Suppressor macrophage treated with lipopolysaccharide for 1 hour (primary cell): Measurements from ENCODE around the gene PLD3.
"Not testable (repeated sequence)": the region's sequence is repeated elsewhere in the genome, so short reads cannot be mapped to it uniquely, and the experiment has no call there.

Source experiments
- DNase-seq, 3 donors: peaks; one replicate each; pipeline ENCODE4 v3.0.0-alpha.2; 2020 to 2022

Gene PLD3

DNA sequence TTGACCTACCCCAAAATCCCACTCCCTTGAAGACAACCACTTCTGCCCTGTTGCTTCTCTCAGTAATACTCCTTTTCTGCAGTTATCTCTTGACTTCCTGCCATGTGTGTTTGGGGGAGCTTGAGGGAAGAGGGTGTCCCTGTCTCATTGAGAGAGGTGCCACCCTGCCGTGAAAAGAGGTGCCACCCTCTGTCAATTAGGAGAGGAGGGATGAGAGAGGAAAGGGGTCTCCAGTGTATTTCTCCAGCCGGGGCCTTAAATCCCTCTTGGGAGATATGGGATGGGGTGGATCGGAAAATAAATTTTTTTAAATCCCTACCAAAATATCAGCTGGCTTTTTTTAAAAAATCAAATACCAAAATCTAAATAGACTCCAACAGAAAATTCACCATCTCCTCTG is 16.5 kb downstream of the PLD3 start:
- DNase-seq: no peak

DNA sequence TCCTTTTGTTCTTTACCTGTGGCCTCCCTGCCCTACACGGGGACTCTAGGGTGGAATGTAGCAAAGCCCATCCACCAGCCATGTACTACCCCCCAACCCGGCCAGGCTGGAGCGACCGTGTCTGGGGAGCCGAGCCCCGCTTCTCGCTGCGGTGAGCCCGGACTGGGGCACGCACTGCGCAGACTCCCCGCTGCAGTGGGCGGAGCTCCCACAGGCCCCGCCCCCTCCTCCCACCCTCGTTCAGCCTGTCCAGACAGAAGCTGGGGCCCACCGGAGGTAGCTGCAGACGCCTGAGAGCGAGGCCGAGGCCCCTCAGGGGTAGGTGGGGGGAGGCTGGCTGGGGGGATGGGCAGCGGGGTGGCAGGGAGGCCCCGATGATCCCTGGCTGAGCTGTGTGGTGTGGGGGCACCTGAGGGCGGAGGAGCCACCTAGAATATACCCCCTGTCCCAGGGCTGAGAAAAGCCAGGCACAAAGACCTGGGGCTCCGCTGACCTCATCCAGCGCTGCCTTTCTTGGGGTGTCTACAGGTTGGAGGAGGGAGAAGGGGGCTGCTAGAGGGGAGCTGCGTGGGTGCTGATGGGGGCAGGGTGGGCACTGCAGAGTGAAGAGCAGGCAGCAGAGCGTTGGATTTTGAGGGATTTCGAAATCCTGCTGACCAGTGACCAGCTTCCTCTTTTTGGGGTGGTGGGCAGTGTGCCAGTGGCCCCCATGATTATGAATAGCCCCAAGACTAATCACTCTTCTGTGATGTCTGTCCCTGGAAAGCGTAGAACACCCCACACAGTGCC is 17.3 kb downstream of the PLD3 start:
- peak; percentile 92 to 94 (median 93) for DNase-seq

DNA sequence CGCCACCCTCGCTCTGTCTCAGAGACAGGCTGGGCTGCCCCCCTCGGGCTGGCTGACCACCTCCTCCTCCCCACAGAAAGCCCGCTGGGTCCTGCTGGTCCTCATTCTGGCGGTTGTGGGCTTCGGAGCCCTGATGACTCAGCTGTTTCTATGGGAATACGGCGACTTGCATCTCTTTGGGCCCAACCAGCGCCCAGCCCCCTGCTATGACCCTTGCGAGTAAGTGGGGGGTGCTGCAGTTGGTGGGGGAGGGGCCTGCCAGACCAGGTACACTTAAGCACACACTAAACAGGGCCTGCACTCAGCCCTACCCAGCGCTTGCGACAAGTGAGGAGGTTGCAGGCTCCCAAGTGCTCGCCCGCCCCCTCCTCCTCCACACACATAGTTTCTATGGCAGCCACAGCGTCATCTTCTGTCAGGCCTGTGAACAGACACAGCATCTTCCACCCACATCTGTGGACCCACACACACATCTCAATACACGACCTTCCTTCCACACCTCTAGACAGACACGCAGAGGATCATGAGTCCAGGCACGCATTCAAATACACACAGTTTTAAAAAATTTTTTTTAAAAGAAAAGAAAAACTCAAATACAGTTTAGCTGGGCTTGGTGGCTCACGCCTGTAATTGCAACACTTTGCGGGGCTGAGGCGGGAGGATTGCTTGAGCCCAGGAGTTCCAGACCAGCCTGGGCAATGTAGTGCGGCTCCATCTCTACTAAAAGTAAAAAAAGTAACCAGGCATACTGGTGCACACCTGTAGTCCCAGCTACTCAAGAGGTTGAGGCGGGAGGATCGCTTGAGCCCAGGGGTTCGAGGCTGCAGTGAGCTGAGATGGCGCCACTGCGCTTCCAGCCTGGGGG is 18.4 kb downstream of the PLD3 start:
- DNase-seq: peak; percentile 60 to 62 (median 60)

DNA sequence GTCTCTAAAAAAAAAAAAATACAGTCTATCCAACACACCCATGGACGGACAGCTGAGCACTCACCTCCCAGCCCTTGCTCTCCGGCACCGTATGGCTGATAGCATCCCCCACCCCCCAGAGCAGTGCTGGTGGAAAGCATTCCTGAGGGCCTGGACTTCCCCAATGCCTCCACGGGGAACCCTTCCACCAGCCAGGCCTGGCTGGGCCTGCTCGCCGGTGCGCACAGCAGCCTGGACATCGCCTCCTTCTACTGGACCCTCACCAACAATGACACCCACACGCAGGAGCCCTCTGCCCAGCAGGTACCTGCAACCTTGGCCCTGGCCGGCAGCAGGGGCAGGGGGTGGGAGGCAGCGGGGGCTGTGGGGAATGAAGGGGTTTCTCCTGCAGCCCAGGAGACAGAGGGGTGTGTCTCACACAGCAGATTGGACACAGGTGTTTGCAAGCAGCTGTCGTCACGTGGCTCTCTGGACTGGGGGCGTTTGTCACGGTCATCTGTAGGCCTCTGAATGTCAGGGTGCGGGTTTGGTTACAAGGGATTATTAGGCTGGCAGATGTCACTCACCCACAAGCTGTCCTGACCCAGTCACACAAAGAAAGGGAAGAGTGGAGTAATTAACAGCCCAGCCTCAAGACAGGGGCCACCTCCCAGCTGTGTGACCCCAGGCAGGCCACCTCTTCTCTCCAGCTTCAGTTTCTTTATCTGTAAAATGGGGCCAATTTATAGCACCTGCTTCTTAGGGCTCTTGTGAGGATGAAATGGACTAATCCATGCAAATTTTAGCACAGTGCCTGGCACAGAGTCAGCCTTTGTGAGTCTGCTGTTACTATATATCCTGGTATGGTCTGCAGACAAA is 19.3 kb downstream of the PLD3 start:
- no peak for DNase-seq

DNA sequence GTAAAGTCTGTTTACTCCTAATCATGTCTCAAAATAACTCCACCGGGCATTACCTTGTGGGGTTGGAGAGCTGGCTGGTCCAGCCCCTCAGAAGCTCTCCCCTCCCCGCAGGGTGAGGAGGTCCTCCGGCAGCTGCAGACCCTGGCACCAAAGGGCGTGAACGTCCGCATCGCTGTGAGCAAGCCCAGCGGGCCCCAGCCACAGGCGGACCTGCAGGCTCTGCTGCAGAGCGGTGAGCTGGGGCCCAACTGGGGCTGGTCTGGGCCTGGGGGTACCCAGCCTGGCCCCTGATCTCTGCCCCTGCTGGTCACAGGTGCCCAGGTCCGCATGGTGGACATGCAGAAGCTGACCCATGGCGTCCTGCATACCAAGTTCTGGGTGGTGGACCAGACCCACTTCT is 21.3 kb downstream of the PLD3 start:
- DNase-seq: no peak

DNA sequence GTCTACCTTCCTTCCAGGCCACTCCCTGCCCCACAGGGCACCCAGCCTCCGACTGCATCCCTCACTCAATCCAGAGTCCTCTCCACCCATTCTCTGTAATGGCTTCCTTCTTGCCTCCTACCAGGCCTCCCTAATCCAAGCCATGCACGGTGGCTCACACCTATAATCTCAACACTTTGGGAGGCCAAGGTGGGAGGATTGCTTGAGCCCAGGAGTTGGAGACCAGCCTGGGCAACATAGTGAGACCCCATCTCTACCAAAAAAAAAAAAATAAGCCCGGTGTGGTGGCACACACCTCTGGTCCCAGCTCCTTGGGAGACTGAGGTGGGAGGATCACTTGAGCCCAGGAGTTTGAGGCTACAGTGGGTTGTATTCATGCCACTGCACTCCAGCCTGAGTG is 21.8 kb downstream of the PLD3 start:
- not testable (repeated sequence) for DNase-seq

DNA sequence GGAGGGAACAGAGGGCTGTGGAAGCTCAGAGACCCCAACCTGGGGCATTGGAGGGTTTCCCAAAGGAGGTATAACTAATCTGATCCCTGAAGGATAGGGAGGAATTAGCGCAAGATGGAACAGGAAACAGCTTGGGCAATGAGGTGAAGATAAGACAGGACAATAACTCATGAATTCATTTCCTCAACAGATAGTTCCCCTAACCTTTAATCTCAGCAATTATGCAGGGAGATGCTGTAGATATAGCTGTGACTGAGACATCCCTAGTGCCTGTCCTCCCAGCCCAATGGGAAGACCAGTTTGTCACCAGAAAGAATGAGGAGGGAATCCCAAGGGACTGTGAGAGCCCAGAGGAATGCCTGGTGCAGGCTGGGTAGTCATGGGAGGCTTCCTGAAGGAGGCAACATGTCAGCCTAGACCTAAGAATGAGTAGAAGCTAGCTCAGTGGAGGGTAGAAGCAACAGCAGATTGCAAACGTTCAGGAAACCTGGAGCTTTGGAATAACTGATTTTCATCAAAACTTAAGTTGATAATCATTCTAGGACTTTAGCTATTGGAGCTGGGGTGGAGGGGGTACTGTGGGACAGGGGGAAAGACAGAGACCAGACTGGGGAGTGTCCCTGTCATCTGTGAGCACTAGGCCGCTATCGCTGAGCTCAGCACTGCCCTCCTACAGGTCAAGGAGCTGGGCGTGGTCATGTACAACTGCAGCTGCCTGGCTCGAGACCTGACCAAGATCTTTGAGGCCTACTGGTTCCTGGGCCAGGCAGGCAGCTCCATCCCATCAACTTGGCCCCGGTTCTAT is 22.7 kb downstream of the PLD3 start:
- no peak for DNase-seq

DNA sequence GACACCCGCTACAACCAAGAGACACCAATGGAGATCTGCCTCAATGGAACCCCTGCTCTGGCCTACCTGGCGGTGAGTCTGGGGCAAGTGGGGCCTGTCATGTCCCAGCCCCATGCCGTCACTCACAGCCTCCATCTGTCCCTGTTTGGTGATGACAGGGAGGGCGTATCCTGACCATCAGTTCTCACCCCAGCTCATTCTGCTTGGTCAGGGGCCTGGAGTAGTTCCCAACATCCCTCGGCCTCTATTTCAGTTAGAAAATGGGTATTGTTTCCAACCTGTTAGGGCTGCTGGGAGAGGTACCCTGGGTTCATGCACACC is 23.3 kb downstream of the PLD3 start:
- no peak for DNase-seq

DNA sequence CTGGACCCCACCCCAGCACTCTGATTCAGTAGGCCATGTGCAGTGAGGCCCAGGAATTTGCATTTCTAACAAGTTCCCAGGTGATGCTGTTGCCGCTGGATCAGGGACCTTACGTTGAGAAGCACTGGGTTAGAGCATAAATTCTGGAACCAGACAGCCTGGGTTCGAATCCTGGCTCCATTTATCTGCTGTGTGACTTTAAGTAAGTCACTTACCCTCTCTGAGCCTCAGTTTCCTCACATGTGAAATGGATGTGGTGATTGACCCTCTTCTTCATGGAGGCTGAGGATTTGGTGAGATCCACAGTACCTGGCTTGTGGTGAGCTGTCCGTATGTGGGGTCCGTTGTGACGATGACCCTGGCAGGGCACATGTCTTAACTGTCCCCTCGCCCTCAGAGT is 25.6 kb downstream of the PLD3 start:
- DNase-seq: no peak

DNA sequence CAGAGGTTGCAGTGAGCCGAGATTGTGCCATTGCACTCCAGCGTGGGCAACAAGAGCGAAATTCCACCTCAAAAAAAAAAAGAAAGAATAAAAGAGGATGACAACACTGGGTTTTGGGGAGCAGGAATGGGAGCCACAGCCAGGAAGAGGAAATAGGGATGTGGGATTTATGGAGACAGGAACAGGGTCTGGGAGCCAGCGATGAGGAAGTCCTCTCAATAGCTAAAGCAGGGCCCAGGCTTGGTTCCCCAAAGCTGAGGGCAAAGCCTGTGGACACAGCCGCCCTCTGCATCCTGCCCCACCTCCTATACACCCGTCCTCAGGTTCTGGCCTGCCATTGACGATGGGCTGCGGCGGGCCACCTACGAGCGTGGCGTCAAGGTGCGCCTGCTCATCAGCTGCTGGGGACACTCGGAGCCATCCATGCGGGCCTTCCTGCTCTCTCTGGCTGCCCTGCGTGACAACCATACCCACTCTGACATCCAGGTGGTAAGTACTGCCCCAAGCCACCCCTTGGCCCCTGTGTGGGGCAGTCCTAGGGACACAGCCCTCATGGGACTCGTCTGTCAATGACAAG is 27.9 kb downstream of the PLD3 start:
- DNase-seq: no peak

DNA sequence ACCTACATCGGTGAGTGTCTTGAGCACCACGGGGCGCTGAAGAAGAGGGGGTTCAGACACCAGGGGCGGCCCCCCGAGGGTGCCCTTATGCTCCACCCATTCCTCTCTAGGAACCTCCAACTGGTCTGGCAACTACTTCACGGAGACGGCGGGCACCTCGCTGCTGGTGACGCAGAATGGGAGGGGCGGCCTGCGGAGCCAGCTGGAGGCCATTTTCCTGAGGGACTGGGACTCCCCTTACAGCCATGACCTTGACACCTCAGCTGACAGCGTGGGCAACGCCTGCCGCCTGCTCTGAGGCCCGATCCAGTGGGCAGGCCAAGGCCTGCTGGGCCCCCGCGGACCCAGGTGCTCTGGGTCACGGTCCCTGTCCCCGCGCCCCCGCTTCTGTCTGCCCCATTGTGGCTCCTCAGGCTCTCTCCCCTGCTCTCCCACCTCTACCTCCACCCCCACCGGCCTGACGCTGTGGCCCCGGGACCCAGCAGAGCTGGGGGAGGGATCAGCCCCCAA is 29.4 kb downstream of the PLD3 start:
- DNase-seq: no peak

DNA sequence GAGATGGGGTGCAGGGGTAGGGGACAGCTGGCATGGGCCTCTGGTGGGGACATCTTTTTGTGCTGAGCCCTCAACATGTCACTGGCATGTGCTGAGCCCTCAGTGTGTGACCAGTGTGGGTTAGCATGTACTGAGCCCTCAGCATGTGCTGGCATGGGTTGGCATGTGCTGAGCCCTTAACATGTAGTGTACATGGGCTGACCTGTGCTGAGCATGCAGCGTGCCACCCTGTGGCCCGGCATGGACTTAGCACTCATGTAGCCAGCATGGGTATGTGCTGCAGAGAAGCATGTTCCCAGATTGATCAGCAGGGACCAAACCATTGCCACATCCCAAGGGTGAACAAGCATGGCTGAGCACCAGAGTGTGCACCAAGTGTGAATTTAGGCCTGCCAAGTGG is 30.0 kb downstream of the PLD3 start:
- no peak for DNase-seq

DNA sequence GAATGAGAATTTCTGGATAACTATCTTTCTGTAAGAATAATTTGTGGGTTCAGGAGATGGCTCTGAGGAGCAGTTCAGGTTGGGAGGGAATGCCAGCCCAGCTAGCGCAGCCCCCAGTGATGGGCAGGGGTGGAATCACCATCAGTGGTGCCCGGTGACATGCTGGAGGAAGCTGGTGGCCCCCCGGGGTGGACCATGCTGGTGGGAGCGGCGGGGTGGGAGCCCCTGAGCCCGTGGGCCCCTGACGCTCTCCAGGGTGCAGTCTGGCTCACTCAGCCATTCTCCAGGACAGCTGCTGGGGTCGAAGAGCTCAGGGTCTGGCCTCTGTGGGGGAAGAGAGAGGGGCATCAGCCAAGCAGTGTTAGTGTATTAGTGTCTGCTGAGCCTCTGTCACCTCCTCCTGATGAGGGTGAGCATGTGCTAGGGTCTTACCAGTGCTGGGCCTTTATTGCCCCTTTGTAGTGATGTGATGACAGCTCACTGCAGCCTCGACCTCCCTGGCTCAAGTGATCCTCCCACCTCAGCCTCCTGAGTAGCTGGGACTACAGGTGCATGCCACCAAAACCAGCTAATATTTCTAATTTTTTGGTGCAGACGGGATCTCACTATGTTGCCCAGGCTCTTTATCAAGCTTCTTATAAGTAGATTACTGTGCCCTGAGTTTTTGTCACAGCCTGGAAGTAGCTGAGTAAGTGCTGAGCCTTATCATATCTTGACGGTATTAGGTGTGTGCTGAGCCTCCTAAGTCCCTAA is 31.1 kb downstream of the PLD3 start:
- DNase-seq: no peak

DNA sequence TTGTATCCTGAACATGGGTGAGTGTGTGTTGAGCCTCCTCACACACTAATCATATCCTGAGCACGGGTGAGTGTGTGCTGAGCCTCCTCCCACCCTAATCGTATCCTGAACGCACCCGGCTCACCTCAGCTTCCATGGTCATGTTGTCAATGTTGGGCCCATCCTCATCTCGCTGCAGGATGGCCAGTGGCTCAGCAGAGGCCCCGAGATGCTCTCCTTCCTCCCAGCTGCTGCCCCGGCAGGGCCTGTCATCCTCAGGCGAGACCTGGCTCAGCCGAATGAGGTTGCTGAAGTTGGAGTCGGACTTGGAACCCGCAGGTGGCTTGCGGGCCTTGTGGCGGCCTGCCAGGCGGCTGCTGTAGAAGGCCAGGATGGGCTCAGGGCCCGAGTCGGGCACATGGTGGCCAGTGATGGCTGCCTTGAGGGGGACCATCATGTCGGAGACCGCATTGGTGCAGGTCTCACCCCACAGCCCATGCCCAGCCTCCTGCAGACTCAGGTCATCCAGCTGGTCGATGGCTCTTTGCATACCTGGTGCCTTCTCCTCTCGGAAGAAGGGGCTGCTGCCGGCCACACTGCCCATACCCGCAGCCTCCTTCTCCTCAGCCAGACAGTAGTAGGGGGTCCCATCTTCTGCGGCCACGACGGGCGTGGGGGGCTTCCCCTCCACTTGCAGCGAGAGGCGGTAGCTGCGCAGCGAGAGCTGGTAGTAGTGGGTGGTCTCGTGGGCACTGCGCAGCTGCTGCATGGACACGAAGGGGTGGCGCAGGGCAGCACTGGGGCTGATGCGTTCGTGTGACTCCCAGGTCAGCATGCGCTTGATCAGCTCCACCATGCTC is 31.9 kb downstream of the PLD3 start:
- DNase-seq: no peak

DNA sequence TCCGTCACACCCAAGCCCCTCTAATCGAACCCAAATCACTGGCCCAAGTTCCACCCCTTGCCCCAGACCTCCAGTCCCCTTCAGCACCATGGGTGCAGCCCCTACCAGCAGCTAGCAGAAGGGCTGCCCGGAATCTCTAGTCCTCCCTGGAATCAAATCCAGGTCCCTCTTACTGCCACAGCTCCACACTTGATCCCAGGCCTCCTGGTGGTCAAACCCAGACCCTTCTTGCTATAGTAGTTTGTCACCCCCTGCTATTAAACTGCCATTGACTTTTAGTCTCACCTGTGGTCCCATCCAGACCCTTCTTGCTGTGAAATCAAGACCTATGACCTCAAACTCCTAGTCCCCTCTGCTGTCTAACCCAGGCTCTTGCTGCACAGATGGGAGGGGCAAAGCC is 32.8 kb downstream of the PLD3 start:
- no peak for DNase-seq

DNA sequence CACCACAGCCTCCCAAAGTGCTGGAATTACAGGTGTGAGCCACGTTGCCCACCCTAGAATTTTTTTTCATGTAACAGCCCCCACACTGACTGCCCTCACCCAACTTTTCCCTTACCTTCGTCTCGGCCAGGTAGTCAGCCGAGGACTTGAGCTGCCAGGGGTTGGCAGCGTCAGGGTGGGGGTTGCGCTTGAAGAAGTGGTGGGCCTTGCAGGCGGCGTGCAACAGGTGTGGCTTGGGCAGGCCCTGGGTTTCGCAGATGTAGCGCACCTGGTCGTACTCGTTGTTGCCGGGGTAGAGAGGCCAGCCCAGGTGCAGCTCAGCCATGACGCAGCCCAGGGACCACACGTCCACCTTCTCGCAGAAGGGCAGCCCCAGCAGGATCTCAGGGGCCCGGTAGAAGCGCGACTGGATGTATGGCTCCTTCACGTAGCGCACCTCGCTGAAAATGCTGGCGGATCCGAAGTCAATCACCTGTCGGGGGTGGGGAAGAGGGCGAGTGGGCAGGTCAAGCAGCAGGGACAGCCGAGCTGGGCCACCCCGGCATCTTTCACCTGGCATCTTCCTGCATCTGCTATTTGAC is 35.3 kb downstream of the PLD3 start:
- DNase-seq: no peak

DNA sequence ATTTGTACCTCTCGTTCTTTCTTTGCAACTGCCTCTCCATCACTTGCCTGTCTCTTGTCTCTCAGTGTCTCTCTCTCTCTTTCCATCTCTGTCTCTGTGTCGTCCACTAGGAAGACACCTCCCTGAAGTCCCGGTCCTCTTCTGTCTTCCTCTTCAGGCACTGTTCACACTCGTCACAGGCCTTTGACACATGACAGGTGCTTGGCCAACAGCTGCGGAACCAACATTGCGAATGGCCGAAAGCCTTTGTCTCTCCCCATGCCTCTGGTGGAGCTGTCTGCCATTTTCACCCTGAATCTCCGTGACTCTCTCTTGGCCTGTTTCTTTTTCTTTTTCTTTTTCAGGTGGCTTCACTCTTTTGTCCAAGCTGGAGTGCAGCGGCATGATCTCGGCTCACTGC is 38.7 kb downstream of the PLD3 start:
- DNase-seq: no peak

DNA sequence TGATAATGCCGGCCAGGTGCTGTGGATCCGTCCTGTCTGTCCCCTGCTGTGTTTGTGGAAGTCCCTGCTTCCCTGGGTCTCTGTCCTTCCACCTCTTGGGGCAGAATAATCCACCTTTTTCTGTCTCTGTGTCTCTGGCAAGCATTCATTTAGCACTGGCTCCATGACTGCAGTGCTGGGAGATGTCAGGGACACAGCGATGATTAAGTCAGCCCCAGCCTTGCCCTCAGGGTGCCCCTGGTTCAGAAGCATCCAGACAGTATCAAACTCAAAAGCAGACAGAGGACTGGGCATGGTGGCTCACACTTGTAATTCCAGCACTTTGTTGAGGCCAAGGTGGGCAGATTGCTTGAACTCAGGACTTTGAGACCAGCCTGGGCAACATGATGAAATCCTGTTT is 40.0 kb downstream of the PLD3 start:
- no peak for DNase-seq

DNA sequence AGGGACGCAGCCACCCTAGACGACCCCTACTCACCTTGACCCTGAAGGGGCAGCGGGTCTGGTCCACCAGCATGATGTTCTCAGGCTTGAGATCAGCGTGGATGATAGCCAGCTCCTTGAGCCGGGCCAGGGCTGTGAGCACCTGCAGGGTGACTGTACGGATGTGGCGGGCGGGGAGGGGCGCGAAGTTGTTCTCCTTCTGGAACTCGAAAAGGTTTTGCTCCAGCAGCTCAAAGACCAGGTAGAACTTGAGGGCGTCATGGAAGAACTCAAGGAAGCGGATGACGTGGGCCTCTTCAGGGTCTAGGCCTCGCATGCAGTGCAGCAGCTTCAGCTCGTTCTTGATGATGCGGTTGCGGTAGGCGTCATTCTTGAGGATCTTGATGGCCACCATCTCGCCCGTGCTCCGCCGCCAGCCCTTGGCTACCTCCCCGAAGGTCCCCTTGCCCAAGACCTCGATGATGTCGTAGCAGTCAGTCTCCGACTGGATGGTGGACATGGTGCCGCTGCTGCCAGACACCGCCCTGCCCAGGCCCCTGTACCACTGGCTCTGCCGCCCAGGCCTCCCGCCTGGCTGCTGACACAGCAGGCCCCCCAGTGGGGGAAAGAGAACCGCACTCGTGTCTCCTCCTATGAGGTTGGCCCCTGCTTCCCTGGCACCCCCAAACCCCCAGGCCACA is 41.0 kb downstream of the PLD3 start:
- no peak for DNase-seq
